Neural cell (in vitro differentiated cells): ENCODE measurements around the gene KDM1B.
"Not testable (repeated sequence)": the region's sequence is repeated elsewhere in the genome, so short reads cannot be mapped to it uniquely, and the experiment has no call there.

Experiments
- CTCF ChIP-seq: fragments of 450-650 bp; IDR thresholded peaks from 2 replicates; pipeline ENCODE4 v1.5.1; 2014; ENCODE audit warnings: antibody characterized with exemption, mild to moderate bottlenecking, moderate library complexity; ENCODE audit not compliant: poor library complexity, severe bottlenecking
- EP300 ChIP-seq: fragments of 450-650 bp; conservative IDR thresholded peaks from 2 replicates; pipeline ENCODE4 v1.6.1; 2014; ENCODE audit warnings: antibody characterized with exemption, mild to moderate bottlenecking, moderate library complexity; ENCODE audit not compliant: poor library complexity, severe bottlenecking
- EZH2 ChIP-seq: fragments of 200-600, 300-800 bp; shearing (Covaris generic), sonication (generic); IDR thresholded peaks from 2 replicates; pipeline ENCODE4 v1.6.1; 2014; ENCODE audit warnings: antibody characterized with exemption, low read length, borderline replicate concordance, mild to moderate bottlenecking; ENCODE audit not compliant: insufficient read depth, poor library complexity, severe bottlenecking
- MXI1 ChIP-seq: fragments of 450-650 bp; conservative IDR thresholded peaks from 2 replicates; pipeline ENCODE4 v1.6.1; 2014; ENCODE audit warnings: antibody characterized with exemption, mild to moderate bottlenecking; ENCODE audit not compliant: poor library complexity, severe bottlenecking
- POLR2AphosphoS5 ChIP-seq: IDR thresholded peaks from 2 replicates; pipeline ENCODE4 v1.6.1; 2012
- RAD21 ChIP-seq: fragments of 450-650 bp; conservative IDR thresholded peaks from 2 replicates; pipeline ENCODE4 v1.6.1; 2014; ENCODE audit warnings: antibody characterized with exemption, mild to moderate bottlenecking, moderate library complexity
- REST ChIP-seq: IDR thresholded peaks from 2 replicates; pipeline ENCODE4 v1.6.1; 2012; ENCODE audit warnings: borderline replicate concordance
- SMC3 ChIP-seq: fragments of 450-650 bp; conservative IDR thresholded peaks from 2 replicates; pipeline ENCODE4 v1.6.1; 2014; ENCODE audit warnings: antibody characterized with exemption, mild to moderate bottlenecking, moderate library complexity; ENCODE audit not compliant: poor library complexity
- TAF1 ChIP-seq: IDR thresholded peaks from 2 replicates; pipeline ENCODE4 v1.6.1; 2012; ENCODE audit warnings: low read depth

GRCh38 chr6:18226451-18227105 lies 71.4 kb downstream of the KDM1B start:
- not testable (repeated sequence) for TF ChIP-seq CTCF, POLR2AphosphoS5, EZH2, SMC3, MXI1, TAF1, EP300, RAD21, REST
